Glomerular visceral epithelial cell (primary cell): Measurements from ENCODE around the gene PNPO.

Source experiments
- DNase-seq: peaks from one replicate; pipeline ENCODE4 v3.0.0-alpha.2; 2016; ENCODE audit errors: extremely low spot score

The PNPO gene

DNA sequence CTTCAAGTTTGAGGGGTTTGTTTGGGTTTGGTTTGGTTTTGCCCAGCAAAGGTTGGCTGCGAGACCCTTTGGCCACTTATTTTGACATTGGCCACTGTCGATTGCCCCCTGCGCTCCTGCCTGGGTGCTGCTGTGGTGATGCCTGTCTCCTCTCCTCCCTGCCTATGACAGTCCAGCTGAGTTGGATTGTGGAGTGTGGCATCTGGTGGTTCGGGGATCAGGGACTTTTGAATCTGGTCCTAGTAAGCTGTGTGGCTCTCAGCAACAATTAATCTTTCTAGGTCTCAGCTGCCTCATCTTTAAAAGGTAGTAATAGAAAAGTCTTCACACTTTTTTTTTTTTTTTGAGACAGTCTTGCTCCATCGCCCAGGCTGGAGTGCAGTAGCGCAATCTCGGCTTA lies 56.7 kb downstream of the PNPO start:
- DNase-seq, result no peak
